Measurements from ENCODE around the gene LONRF2.

Gene LONRF2

GRCh38 chr2:100289020-100289419 is 33.3 kb downstream of the LONRF2 start:
- no peak overlapping the region for H3K4me3 ChIP-seq (ENCODE audit: low read depth, low read length)

DNA sequence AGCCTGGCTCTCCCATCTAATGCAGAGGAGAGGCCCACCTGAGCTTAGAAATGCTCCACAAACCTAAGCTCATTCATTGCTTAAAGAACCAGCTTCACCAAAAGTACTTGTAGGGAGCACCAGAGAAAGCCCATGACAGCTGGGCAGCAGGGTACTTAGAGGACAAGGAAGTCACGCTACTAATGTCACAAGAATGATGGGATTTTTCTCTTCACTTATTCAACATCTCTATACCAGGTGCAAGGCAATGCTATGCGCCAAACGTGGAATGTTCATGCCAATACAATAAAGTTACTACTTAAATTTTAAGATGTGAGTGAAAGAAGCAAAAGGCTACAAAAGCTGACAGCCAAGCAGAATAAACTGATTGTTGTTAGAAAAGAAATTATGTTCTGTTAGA is 36.0 kb downstream of the LONRF2 start:
- Histone ChIP-seq H3K4me3 (ENCODE audit: low read depth, low read length) (no peak overlapping the region), H3K9me3 (ENCODE audit: severe bottlenecking) (no peaks in the 10 kb centered on the region), H3K27me3 (ENCODE audit: insufficient read depth, low read depth, severe bottlenecking) (no peaks in the 10 kb centered on the region), H3K27ac (no peak overlapping the region), H3K36me3 (no peaks in the 10 kb centered on the region)
- no peak for DNase-seq
- TF ChIP-seq, protein P1, sequence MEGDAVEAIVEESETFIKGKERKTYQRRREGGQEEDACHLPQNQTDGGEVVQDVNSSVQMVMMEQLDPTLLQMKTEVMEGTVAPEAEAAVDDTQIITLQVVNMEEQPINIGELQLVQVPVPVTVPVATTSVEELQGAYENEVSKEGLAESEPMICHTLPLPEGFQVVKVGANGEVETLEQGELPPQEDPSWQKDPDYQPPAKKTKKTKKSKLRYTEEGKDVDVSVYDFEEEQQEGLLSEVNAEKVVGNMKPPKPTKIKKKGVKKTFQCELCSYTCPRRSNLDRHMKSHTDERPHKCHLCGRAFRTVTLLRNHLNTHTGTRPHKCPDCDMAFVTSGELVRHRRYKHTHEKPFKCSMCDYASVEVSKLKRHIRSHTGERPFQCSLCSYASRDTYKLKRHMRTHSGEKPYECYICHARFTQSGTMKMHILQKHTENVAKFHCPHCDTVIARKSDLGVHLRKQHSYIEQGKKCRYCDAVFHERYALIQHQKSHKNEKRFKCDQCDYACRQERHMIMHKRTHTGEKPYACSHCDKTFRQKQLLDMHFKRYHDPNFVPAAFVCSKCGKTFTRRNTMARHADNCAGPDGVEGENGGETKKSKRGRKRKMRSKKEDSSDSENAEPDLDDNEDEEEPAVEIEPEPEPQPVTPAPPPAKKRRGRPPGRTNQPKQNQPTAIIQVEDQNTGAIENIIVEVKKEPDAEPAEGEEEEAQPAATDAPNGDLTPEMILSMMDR (IDR thresholded peaks at IDR 0.05; ENCODE audit: low read depth, low read length): no peak

More at GRCh38 chr2:100289020-100289419, 33.3 kb downstream of the LONRF2 start:
- Histone ChIP-seq H3K36me3 (no peaks in the 10 kb centered on the region), H3K27me3 (ENCODE audit: insufficient read depth, low read depth, severe bottlenecking) (no peaks in the 10 kb centered on the region), H3K9me3 (ENCODE audit: severe bottlenecking) (no peaks in the 10 kb centered on the region), H3K27ac (no peak overlapping the region)
- TF ChIP-seq, protein P1 (IDR thresholded peaks at IDR 0.05; ENCODE audit: low read depth, low read length): no peak
- no peak for DNase-seq

DNA sequence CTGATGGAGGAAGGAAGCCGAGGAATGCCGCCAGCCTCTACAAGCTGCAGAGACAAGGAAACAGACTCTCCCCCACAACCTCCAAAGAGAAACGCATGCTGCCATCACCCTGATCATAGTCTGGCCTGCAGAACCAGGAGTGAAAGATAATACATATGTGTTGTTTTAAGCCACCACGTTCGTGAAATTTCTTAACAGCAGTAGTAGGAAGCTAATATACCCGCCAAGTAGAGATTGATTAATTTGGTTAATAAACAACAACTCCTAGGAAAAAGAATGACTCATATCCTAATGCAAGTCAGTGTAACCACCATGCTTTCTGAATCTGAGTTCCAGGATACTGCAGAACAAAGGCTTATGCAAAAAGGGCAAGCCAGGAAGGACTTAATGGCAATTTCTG is 36.6 kb downstream of the LONRF2 start:
- Histone ChIP-seq H3K27ac (no peak overlapping the region), H3K4me3 (ENCODE audit: low read depth, low read length) (no peak overlapping the region), H3K36me3 (no peaks in the 10 kb centered on the region), H3K27me3 (ENCODE audit: insufficient read depth, low read depth, severe bottlenecking) (no peaks in the 10 kb centered on the region), H3K9me3 (ENCODE audit: severe bottlenecking) (no peaks in the 10 kb centered on the region)
- TF ChIP-seq, protein P1 (IDR thresholded peaks at IDR 0.05; ENCODE audit: low read depth, low read length): no peak
- DNase-seq: no peak

DNA sequence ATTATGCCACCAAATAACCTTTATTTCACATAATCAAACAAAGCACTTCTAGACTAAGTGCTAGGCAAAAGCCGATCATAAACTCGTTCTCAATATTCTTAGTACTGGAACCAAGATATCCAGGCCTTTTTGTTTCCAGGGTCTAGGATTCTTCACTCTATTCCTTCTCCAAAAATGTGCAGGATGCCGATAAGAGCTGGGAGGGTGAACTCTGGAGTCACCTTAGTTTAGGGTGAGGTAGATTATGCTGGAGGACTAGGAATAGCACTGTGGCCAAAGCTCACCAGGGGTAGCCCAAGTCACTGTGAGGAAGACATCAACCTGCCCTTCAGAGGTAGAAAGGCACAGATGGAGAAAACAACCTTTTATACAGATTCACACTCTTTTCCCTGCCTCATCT is 37.3 kb downstream of the LONRF2 start:
- Histone ChIP-seq H3K27ac (no peak overlapping the region), H3K9me3 (ENCODE audit: severe bottlenecking) (no peaks in the 10 kb centered on the region), H3K4me3 (ENCODE audit: low read depth, low read length) (no peak overlapping the region), H3K36me3 (no peaks in the 10 kb centered on the region), H3K27me3 (ENCODE audit: insufficient read depth, low read depth, severe bottlenecking) (no peaks in the 10 kb centered on the region)
- DNase-seq: no peak
- TF ChIP-seq, protein P1 (IDR thresholded peaks at IDR 0.05; ENCODE audit: low read depth, low read length): no peak

DNA sequence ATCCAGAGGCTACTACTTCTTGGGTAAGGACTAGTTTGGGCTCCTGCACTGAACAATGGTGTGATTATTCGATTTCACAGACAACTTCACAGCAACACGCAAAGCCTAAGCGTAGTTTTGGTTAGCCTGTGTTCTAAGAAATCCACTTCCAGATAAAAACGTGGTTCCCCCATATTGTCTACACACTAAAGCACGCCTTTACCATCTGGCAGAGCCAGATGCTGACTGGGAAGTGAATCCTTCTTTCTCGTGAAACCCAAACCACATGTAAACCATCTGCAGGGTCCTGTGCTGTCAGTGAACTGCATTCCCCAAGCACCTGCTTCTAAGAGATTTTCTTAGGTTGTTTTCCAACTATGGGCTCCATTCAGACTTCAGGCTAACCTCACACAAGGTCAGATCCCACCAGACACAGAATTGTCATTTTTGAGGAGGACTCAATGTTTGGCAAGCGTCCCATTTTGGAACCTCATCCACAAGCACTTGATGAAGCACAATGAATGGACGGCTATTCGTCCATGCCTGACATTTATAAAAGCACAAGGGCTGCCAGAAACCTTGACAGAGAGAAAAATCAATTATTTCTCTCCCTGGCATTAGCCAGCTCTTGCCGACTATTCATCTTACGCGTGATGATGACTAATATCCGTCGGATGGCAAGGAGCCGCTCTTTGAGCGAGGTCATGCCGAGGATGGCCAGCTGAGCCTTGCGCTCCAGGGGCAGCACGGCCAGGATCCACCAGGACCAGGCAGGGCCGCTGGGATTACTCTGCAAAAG is 38.4 kb downstream of the LONRF2 start:
- Histone ChIP-seq H3K9me3 (ENCODE audit: severe bottlenecking) (no peaks in the 10 kb centered on the region), H3K27me3 (ENCODE audit: insufficient read depth, low read depth, severe bottlenecking) (no peaks in the 10 kb centered on the region), H3K27ac (no peak overlapping the region), H3K36me3 (no peaks in the 10 kb centered on the region), H3K4me3 (ENCODE audit: low read depth, low read length) (no peak overlapping the region)
- no peak for DNase-seq
- TF ChIP-seq, protein P1 (IDR thresholded peaks at IDR 0.05; ENCODE audit: low read depth, low read length): no peak
